Tongue (tissue), 2 donors: ENCODE measurements around the gene SST. TPM values are rescaled to one million over a fixed set of nuclear protein-coding genes. Genes with fewer than 3 reads are reported as not detected.
"Not testable (repeated sequence)": the region's sequence is repeated elsewhere in the genome, so short reads cannot be mapped to it uniquely, and the experiment has no call there.

Source experiments
- DNase-seq: peaks from one replicate; pipeline ENCODE4 v3.0.0-alpha.2; 2015
- total RNA-seq: library from RNA; depleted of rRNA; stranded (reverse); fragments of >200 nt; gene quantifications from one replicate; pipeline ENCODE4 v1.2.3, GENCODE V29; 2014

The SST gene
- total RNA-seq, 1 donor from 2014 or later: not detected

DNA sequence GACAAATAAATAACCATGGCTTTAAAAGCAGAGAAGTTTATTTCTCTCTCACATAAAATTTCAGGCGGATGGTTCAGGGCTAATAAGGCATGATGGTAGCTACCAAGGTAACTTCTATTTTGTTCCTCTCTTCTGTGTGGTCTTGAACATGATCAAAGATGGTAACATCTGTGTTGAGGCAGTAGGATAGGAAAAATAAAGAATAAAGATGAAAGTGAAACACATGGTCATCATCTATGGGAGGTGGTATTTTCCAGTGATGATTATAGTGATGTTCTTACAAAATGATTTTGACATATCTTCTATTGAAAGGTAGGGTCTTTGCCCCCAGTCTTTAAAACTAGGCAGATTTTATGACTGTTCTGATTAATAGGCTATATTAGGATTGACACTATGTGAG lies 14.2 kb upstream of the SST start:
- no peak for DNase-seq

DNA sequence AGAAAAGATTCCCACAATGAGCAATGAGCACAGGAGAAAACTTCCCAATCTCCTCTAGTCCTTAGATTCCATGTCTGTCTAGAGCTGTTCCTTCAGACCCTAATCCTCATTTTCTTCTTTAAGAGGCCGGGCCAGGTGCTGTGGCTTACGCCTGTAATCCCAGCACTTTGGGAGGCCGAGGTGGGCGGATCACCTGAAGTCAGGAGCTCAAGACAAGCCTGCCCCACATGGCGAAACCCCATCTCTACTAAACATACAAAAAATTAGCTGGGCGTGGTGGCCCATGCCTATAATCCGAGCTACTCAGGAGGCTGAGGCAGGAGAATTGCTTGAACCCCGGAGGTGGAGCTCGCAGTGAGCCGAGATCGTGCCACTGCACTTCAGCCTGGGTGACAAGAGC lies 11.6 kb upstream of the SST start:
- not testable (repeated sequence) for DNase-seq

DNA sequence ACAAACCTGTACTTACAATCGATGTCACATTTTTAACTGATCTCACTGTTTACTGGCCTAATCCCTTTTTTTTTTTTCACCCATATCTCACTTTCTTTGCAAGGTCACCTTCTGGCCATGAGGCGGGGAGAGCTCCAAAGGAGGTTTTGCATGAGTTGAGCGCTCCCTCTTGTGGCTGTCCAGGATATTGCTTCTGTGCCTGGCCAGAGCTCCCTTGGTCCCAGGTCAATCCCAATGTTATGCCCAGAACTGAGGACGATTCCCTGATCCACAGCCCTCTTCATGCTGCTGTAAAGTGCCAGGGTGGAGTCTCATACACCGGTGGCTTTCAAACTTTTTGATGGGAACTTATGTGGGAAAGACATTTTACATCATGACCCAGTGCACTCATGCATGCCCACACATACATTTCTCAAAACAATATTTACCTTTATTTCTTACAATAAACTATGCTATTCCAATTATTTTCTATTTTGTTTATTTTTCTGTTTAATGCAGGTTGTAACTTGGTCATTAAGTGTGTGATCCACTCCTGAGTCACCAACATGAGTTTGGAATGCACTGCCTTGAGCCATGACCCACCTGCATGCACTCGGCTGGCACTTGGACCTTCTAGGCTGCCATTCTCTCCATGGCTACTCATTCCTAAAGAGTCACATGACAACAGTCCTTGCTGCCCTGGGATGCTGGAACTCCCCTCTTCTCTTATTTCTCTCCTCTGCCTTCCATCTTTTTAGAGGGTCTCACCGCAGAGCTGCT lies 9.6 kb upstream of the SST start:
- peak; percentile 83 for DNase-seq

DNA sequence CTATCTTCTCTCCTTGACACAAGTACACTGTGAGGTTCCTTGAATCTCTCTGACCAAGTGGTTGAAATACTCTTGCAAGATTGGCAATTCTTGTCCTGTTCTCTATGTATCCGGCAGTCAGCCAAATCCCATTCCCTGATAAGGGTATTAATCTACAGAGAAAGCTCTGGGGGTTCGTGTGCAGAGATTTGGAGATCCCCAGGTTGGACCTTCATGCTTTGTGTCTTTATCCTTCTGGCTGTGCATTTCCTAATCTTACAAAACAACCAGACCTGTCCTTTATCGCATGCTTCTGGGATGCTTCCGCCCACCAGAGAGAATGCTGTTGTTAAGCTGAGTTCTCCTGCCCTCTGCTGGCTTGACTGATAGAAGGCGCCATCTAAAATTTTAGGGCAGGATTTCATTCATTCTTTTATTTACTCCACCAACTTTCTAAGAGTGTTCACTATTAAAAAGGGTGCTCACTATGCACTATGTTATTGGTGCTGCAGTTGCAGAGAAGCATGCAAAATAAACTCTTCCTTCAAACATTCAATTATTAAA lies 8.6 kb upstream of the SST start:
- DNase-seq: peak; percentile 70

DNA sequence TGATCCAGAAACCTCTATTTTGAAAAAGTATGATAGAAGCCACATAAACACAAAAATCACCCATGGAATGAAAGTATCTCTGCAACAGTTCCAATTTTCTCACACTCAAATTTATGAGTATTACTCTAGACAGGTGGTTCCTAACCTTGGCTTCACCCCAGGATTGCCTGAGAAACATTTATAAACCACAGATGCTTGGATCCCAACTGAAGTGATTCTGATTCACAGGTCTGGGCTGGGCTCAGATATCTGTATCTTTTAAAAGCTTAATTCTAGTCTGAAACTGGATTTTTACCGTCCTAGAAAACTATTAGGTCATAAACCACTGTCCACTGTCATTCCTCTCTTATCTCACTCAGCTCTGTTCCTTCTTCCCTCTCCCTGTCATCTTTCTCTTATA lies 7.4 kb upstream of the SST start:
- no peak for DNase-seq

DNA sequence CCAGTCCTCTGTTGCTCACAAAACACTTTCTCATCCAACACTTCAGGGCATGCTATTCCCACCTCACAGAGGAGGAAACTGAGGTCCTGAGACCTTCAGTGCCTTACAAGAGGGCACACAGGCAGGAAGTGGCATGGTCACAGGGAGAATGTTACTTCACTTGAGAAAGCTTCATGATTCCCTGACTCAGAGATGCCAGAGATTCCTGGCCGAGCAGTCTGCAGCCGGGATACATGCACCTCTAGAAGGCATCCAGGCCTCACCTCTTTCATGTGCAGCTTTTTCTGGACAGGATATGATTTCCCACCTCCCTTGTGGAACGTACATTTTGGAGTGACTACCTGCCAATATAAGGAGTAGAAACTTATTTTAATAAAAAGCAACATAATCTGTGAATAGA lies 2.8 kb upstream of the SST start:
- no peak for DNase-seq

DNA sequence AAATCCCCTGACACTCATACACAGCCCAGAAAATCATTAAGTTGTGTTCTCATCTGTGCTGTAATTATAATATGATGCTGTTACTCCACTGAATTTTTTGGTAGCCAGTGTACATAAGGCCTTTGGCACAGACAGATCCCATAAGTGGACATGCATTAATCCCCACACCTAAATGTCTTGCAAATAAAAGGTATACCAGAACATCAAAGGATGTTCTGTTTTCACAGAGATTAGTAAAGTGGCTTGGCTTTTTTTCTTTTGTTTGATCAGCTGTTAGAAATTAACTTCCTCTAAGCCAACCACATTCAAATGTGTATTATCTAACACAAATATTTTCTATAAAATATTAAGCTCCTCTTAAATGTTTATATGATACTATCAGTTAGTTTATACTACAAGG lies 2.7 kb downstream of the SST start:
- DNase-seq: no peak

DNA sequence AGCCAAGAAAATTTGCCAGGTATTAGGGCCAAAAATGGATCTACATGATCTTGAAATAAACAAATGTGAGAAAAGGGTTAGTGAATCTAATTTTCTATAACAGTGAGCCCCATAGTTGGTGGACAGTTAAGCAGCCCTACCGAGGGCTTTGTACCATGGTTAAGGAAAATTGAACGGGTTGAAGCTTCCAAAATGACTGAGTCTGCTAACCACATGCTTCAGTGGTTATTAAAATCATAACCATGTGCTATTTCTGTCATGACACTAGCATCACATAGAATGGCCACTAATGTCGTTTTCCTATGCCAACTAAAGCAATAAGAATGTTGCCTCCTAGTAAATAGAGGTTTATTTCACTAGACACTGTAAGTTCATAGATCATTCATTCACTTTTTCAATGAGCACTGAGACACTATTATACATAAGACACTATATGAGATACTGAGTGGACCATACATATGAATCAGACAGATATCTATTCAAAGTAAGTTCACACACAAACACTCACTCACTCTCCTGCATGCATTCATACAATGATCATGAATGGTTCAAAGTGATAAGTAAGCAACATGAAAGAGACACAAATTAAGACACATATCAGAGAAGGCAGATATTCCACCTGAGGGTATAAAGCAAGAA lies 4.3 kb downstream of the SST start:
- no peak for DNase-seq

DNA sequence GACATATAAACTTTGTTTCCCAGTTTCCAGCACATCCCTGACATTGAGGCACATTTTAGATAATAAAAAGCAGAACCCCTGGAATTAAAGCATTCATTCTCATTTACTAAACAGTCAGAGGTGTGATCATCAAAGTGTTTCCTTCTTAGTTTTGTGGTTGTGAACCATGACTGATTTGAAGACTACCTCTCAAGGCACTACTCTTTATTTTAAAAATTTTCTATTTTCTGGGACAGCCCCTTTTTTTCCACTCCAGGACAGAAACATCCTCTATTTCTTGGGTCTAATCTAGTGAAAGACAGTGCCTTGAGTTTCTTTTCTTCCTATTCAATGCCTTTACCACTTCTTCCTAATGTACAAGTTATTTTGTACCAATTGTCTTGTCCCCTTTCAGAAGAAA lies 5.2 kb downstream of the SST start:
- DNase-seq: no peak

DNA sequence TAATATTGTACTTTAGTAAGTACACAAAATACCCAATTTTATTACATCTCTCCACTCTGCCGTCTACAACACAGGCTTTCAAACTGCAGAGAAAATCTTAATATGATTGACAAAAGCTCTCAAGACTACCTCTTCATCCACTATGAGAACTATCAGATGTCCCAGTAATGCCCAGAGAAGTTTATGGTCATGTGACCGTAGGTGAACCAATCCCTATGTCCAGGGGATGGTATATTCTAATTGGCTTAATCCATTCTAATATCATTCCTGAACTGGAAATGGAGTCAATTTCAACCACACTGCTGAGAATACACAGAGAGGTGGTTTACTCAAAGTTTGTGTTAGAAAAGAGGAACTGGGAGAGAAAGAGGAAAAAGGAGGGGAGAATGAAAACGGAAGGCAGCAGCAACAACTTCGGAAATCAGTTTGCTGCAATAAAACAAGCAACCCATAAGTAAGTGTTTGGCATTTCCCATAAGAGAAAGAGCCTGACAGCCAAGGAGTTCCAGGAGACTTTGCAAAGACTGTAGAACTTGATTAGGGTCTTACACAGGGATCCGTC lies 7.3 kb downstream of the SST start:
- DNase-seq: no peak

DNA sequence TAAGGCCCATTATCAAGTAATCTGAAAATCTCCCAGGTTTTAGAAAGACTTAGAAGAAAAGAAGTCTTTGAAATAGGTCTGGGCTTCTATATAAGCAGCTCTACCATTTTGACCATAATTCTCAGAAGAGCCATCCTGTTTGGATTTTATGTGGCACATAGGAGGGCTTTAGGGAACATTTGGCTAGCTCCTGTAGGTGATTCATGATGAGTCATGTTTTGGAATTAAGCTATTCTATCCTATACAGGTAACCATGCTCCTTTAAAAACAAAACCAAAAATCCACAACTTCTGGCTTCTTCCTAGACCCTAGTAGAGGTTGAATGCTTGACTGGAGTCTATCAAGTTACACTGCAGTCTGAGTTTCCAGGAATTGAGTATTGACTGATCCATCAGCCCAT lies 8.9 kb downstream of the SST start:
- no peak for DNase-seq

DNA sequence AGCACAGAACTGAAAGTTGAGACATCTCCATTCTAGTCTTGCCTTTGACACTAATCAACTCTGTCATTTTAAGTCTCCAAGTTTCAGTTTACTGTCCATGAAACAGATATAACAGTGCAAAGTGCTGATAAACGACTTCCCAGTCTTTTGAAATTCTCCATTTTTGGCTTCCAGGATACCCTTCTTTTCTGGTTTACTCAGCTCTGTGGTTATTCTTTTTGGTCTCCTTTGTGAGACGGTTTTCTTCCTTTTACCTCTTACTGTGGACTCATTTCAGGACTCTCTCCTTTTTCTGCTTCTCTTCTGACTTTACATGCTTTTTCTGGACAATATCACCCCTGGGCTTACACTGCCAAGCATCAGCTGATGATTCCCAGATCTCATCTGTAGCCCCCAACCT lies 18.9 kb downstream of the SST start:
- no peak for DNase-seq

DNA sequence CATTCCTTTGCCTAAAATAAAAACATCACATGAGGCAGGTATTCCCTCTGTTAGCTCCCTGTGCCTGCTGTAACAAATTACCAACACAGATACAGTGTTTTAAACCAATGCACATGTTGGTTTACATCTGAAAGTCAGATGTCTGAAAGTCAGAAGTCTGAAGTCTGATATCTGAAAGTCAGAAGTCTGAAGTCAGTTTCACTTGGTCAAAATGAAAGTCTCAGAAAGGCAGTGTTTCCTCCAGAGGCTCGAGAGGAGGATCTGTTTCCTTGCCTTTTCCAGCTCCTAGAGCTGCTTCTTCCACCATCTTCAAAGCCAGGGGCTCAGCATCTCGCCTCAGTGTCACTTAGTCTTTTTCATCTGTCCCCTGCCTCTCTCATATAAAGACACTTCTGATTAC lies 22.0 kb downstream of the SST start:
- no peak for DNase-seq

DNA sequence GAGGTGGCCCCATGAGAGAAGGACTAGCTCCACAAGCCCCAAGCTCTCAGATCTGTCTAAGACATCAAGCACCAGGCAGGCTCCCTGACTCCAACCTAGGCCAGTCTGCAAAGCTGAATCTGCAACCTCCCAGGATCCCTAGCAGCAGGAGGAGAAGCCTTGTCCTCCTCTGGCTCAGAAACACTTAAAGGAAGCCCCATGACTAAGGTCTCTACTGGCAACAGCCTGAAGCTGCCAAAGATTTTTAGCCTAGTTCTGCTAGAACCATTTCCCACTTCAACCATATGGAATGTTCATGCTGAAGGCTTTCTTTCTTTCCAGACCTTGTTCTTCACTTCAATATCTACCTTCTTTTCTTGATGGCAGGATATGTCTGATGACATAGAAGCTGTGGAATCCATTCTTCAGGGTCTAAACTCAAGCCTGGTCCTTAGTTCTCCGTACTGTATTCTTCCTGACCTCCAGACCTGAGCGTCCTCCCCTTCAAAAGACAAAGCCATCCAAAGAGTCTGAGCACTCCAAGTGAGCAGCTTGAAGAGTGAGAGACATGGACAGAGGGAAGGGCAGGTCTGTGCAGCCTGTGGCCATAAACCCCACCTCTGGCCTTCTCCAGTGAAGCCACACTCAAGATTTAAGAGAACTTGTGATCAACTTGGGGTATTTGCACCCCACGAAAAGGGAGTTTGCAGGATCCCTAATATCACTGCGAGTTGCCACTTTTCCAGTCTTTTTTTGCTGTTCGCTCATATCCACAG lies 23.1 kb downstream of the SST start:
- DNase-seq: no peak

DNA sequence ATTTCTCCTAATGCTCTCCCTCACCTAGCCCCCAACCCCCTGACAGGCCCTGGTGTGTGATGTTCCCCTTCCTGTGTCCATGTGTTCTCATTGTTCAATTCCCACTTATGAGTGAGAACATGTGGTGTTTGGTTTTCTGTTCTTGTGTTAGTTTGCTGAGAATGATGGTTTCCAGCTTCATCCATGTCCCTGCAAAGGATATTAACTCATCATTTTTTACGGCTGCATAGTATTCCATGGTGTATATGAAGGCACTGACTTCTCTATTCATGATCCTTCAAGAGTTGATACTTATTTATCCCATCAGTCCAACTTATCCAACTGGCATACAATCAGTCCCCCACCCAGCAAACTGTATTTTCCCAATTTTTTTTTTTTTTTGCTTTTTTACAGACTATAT lies 24.8 kb downstream of the SST start:
- not testable (repeated sequence) for DNase-seq

DNA sequence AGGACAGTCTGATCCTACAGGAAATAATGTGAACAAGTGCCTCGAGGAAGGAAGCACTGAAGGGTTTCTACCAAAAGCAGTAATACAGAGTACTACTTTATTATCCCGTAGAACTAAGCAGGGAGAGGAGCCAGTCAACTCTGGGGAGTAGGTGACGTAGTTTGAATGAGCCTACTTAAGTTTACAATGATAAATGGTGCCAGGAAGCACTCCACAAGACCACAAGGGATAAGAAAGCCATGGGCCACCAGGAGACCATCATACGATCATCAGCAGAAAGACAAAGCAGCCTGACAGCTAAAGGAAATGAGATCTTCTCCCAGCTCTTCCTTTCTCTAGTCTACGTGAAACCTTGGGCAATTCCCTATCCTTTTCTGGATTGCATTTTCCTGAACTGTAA lies 27.3 kb downstream of the SST start:
- DNase-seq: no peak

DNA sequence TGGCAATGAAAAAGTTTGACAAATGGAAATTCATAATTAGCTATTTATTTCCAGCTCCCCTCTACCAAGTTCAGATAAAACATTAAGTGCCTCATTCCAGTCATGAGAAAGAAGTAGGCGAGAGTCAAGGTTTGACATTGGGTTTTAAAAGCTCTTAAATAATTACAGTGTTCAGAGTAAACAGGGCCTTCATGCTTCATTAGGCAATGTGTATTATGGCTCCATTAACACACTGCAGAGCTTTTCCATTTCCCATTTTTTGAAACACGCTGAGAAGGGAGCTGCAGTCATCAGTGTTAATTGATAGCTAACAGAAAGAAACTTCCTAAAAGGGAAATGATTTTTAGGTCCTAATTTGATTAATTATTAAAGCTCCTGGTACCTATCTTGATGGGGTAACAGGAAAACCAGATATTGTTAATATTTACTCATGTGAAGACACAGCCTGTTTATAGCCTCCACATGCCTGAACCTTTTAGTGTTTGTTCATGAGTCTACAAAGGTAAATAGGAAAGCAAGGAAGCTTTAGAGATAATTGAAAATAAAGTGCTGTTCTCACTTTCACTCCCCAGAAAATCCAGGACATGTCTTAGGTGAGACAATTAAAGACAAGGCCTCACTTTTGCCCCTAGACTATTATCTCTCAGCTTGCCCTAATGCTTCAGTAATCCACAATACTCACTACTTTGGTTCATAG lies 28.7 kb downstream of the SST start:
- no peak for DNase-seq

DNA sequence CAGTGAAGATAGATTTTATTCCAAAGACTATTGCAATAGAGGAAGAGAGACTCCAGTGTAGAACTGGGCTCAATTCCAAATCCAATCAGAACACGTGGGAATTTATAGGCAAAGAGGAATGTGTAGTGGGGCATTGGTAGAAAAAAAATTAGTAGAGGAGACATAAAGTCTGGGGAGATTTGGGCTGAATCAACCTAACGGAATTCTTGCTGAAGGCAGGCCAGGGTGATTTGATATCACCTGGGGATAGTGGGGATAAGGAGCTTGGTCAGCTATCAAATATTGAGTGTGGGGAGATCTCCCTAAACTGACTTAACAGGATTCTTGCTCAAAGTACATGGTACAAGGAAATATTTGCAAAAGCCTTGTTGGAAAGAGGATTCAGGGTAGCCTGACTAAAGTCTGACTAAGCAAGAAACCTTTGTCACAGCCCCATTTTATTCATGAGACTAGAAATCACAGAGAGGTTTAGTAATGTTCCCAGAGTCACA lies 29.6 kb downstream of the SST start:
- DNase-seq: no peak

DNA sequence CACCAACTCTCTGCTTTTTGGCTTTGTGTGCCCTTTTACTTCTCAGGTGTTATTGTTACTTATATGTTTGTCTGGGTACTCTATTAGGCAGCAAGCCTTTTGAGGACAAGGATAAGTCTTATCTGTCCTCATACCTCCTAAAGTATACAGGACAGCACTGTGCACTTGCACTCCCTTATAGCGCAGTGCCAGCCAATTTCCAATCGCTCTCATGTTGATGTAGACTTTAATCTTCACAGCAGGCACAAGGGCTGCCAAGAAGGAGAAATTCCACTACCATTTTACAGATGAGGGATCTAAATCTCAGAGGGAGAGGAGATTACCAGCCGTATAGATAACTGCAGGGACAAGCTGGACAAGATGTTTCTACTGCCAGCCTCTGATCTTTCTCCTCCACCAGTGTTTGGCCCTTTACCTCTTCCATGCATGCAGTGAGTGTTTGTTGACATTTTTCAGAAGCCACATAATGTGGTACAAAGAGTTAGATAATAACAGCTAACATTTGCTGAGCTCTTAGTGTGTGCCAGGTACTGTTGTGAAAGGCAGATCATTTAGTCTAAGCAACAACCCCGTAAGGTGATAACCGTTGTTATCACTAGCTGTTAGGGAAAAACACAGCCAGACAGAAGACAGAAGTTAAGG lies 30.1 kb downstream of the SST start:
- no peak for DNase-seq

DNA sequence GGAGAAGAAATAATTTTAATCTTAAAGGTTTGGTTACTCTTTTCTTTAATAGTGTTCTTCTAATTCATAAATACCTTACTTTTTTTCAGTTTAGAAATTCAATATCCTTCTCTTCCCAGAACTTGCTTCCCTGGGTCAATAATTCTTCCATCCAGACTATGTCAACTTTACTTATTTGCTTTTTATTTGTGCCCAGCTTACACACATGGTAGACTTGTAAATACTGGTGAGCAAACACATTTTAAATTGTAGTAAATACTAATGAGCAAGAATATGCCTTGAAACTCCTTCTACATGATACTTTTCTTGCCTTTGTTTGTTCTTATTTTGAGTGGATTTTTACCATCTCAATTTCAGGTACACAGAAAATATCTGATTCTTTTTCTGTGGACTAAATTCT lies 33.7 kb downstream of the SST start:
- DNase-seq: no peak

DNA sequence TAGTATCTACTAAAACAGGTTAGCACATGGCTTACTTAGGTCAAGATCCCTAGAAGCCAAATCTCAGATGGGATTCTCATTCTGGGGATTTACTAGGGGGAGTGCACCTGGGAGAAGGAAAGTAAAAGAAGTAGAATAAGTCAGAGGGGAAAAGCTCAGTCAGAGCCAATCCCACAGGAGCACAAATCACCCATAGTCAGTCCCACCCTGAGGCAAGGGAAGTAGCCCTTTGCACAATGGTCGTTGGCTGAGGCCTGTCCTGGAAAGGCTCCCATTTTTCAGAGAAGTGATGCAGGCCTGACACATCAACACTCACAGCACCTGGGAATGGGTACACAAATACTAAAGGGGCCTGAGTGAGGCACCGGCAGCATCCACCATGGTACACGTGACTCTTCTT lies 39.8 kb downstream of the SST start:
- DNase-seq: no peak

DNA sequence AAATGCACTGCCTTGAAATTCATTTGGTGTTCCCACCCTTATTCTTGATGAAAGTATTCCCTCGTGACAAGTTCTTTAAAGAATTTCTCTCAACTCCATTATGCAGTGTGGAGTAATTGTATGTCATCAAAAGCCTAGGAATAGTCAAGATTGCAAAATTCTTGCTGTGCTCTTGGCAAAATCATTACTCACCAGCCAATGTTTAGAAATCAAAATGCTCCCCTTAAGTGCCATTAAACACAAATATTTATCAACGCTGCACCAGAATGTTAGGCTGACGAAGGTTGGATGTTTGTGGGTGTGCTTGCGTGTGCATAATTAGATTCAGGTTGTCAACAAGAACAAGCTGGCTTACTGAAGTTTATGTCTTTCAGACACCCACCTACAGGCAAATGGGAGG lies 40.5 kb downstream of the SST start:
- DNase-seq: no peak
